K562 (cell line): ENCODE data around the gene SLC44A5. TPM values are rescaled to one million over a fixed set of nuclear protein-coding genes. Genes with fewer than 3 reads are reported as not detected.
A peak's percentile ranks its signal among the peaks of the same experiment; 100 is the strongest.
"Not testable (repeated sequence)": the region's sequence is repeated elsewhere in the genome, so short reads cannot be mapped to it uniquely, and the experiment has no call there.

Source experiments
- ATAC-seq: fragments of 200-7000 bp; cut with Tn5 transposase; 3 replicates; pipeline ENCODE4 v1.9.1; 2020; ENCODE audit warnings: moderate library complexity
- BruUV-seq: library from RNA; stranded (reverse); fragments of 400-500 nt; replicated peaks from 2 replicates; lab custom pipeline; 2021; lab: Mats Ljungman, UMichigan
- CTCF ChIA-PET: fragments of 300-600 bp; formaldehyde crosslinking; extraction: SDS; loops from one replicate; lab custom pipeline; 2021; ENCODE audit warnings: low intra/inter-chr PET ratio; lab: Yijun Ruan, JAX
- POLR2A ChIA-PET: fragments of 300-600, 350-650 bp; sonication (Branson Sonifier 250); formaldehyde crosslinking; extraction: SDS; loops from one replicate; lab custom pipeline; 2021; ENCODE audit warnings: antibody characterized with exemption, inconsistent platforms; lab: Yijun Ruan, JAX
- DNase-seq, 4 experiments: peaks; one replicate each; pipeline versions ENCODE4 v3.0.0 to v3.0.0-alpha.2; 2011 to 2018; ENCODE audit warnings: low spot score in 3 of 4, mixed read lengths in 3 of 4; ENCODE audit errors: extremely low read depth in 1 of 4
- FAIRE-seq: peaks from 2 replicates; lab custom pipeline; 2011; peaks lifted over from hg19 to GRCh38; lab: Jason Lieb, UNC
- H2AFZ ChIP-seq: 2 replicates; pipeline ENCODE4 v1.6.0; 2011; ENCODE audit warnings: low read depth, low read length, control low read depth, inconsistent platforms
- H3K27ac ChIP-seq: fragments of 200-600 bp; 3 replicates; pipeline ENCODE4 v1.8.0; 2011; ENCODE audit warnings: low read depth, mild to moderate bottlenecking, control low read depth, inconsistent platforms, low read length, moderate library complexity, mixed read lengths; ENCODE audit errors: extremely low read depth
- H3K27me3 ChIP-seq, 2 experiments: fragments of 300-600 bp in 1 of 2; 2 replicates in 1 of 2; 3 replicates in 1 of 2; pipeline versions ENCODE4 v1.6.0 to v1.8.0; 2011; ENCODE audit warnings: inconsistent platforms in 2 of 2, low read length in 2 of 2, mild to moderate bottlenecking in 1 of 2, mixed read lengths in 1 of 2, moderate library complexity in 1 of 2; ENCODE audit not compliant: control insufficient read depth in 2 of 2, insufficient read depth in 2 of 2
- H3K36me3 ChIP-seq: fragments of 300-600 bp; 3 replicates; pipeline ENCODE4 v1.8.0; 2011; ENCODE audit warnings: mild to moderate bottlenecking, low read length, inconsistent platforms; ENCODE audit not compliant: control insufficient read depth, insufficient read depth
- H3K4me1 ChIP-seq, 2 experiments: fragments of 200-600 bp in 1 of 2; replicated peaks in 1 of 2; 2 replicates in 1 of 2; 3 replicates in 1 of 2; pipeline versions ENCODE4 v1.5.1 to v1.8.0; 2011; ENCODE audit warnings: inconsistent platforms in 2 of 2, low read length in 2 of 2, mild to moderate bottlenecking in 1 of 2, mixed read lengths in 1 of 2, moderate library complexity in 1 of 2; ENCODE audit not compliant: control insufficient read depth in 2 of 2, insufficient read depth in 2 of 2
- H3K4me2 ChIP-seq: 2 replicates; pipeline ENCODE4 v1.6.1; 2011; ENCODE audit warnings: low read length, control low read depth, inconsistent platforms, mixed read lengths; ENCODE audit not compliant: insufficient read depth
- H3K4me3 ChIP-seq: fragments of 200-600 bp; sonication (generic), shearing (Covaris generic); 2 replicates; pipeline ENCODE4 v1.5.1; 2016; ENCODE audit warnings: control low read depth, inconsistent platforms
- H3K79me2 ChIP-seq: fragments of 200-600 bp; 3 replicates; pipeline ENCODE4 v1.8.0; 2011; ENCODE audit warnings: low read length, inconsistent platforms; ENCODE audit not compliant: control insufficient read depth, insufficient read depth
- H3K9ac ChIP-seq, 2 experiments: 2 replicates each; pipeline versions ENCODE4 v1.6.0 to v1.6.1; 2011; ENCODE audit warnings: low read depth in 2 of 2, low read length in 2 of 2, control low read depth in 1 of 2, inconsistent platforms in 1 of 2, mild to moderate bottlenecking in 1 of 2, mixed read lengths in 1 of 2; ENCODE audit not compliant: insufficient read depth in 1 of 2
- H3K9me1 ChIP-seq: one replicate; pipeline ENCODE4 v1.6.0; 2011; ENCODE audit warnings: inconsistent platforms, mild to moderate bottlenecking, low read length, moderate library complexity; ENCODE audit not compliant: control insufficient read depth, insufficient read depth
- H3K9me3 ChIP-seq: replicated peaks from 2 replicates; pipeline ENCODE4 v1.5.1; 2011; ENCODE audit warnings: low read depth, low read length, inconsistent platforms; ENCODE audit not compliant: control insufficient read depth, insufficient read depth
- H4K20me1 ChIP-seq: replicated peaks from 2 replicates; pipeline ENCODE4 v1.6.1; 2011; ENCODE audit warnings: low read length, inconsistent platforms, mixed read lengths; ENCODE audit not compliant: control insufficient read depth, insufficient read depth
- ATF1 ChIP-seq, 2 experiments: fragments of 450-650 bp in 1 of 2; IDR thresholded peaks; 2 replicates each; pipeline ENCODE4 v1.6.1; 2016; ENCODE audit warnings: missing compliant biosample characterization in 1 of 2, missing genetic modification characterization in 1 of 2
- CXXC5 ChIP-seq: fragments of 250-450 bp; sonication (Bioruptor Pico); IDR thresholded peaks from 2 replicates; pipeline ENCODE4 v1.8.0; 2022; ENCODE audit warnings: inconsistent platforms, mild to moderate bottlenecking, moderate library complexity
- EHMT2 ChIP-seq: fragments of 450-650 bp; IDR thresholded peaks from 2 replicates; pipeline ENCODE4 v1.6.1; 2018; ENCODE audit warnings: antibody characterized with exemption
- EP400 ChIP-seq: fragments of 450-650 bp; IDR thresholded peaks from 2 replicates; pipeline ENCODE4 v1.6.1; 2017; ENCODE audit warnings: antibody characterized with exemption, mild to moderate bottlenecking, moderate library complexity
- FOXA3 ChIP-seq, 2 experiments: fragments of 450-650 bp in 1 of 2; sonication (generic) in 1 of 2; formaldehyde crosslinking; IDR thresholded peaks in 1 of 2; conservative IDR thresholded peaks in 1 of 2; 2 replicates each; pipeline versions ENCODE4 v1.4.0 to v1.8.0; 2020 to 2022; ENCODE audit warnings: mild to moderate bottlenecking in 2 of 2, missing genetic modification reagents in 1 of 2
- FOXK2 ChIP-seq, 2 experiments: fragments of 450-650 bp; IDR thresholded peaks in 1 of 2; conservative IDR thresholded peaks in 1 of 2; 2 replicates each; pipeline ENCODE4 v1.6.1; 2016; ENCODE audit warnings: low read depth in 2 of 2, mild to moderate bottlenecking in 1 of 2
- L3MBTL2 ChIP-seq: fragments of 450-650 bp; IDR thresholded peaks from 2 replicates; pipeline ENCODE4 v1.6.1; 2016; ENCODE audit warnings: mild to moderate bottlenecking, moderate library complexity
- NCOR1 ChIP-seq: fragments of 450-650 bp; IDR thresholded peaks from 2 replicates; pipeline ENCODE4 v1.6.1; 2016; ENCODE audit warnings: mild to moderate bottlenecking, moderate library complexity
- NFRKB ChIP-seq: fragments of 450-650 bp; IDR thresholded peaks from 2 replicates; pipeline ENCODE4 v1.6.1; 2016; ENCODE audit warnings: low read depth
- POLR2A ChIP-seq: fragments of 450-650 bp; conservative IDR thresholded peaks from 2 replicates; pipeline ENCODE4 v1.6.1; 2016
- POLR2H ChIP-seq: IDR thresholded peaks from 2 replicates; pipeline ENCODE4 v1.6.1; 2016; ENCODE audit warnings: missing genetic modification characterization, low read depth, mild to moderate bottlenecking, control low read depth, missing compliant biosample characterization, moderate library complexity
- RBFOX2 ChIP-seq: fragments of 200-400 bp; formaldehyde crosslinking; IDR thresholded peaks from 2 replicates; pipeline ENCODE4 v1.6.1; 2017; ENCODE audit warnings: low read depth, mild to moderate bottlenecking, low read length, moderate library complexity
- SUPT5H ChIP-seq: fragments of 450-650 bp; IDR thresholded peaks from 2 replicates; pipeline ENCODE4 v1.6.1; 2016
- TAF7 ChIP-seq: fragments of 450-650 bp; IDR thresholded peaks from 2 replicates; pipeline ENCODE4 v1.6.1; 2016; ENCODE audit warnings: missing genetic modification characterization, missing compliant biosample characterization
- TAF9B ChIP-seq: fragments of 450-650 bp; IDR thresholded peaks from 2 replicates; pipeline ENCODE4 v1.6.1; 2018; ENCODE audit warnings: mild to moderate bottlenecking; ENCODE audit not compliant: partially characterized antibody
- YY1 ChIP-seq, 3 experiments: IDR thresholded peaks; 2 replicates each; pipeline ENCODE4 v1.6.1; 2011; ENCODE audit warnings: low read length in 2 of 3, mild to moderate bottlenecking in 2 of 3, moderate library complexity in 2 of 3, borderline replicate concordance in 1 of 3, control low read depth in 1 of 3, low read depth in 1 of 3; ENCODE audit not compliant: insufficient read depth in 3 of 3, insufficient replicate concordance in 2 of 3, control insufficient read depth in 1 of 3, insufficient read length in 1 of 3; ENCODE audit errors: extremely low read depth in 1 of 3
- WGBS: fragments of 100-300 bp; shearing (Covaris generic); methylation state at CpG from one replicate; pipeline ENCODE4 v1.1.6; 2016; ENCODE audit warnings: low coverage, mixed read lengths; ENCODE audit not compliant: insufficient coverage; ENCODE audit errors: missing lambda C conversion rate; 5-methylcytosine and 5-hydroxymethylcytosine counted together
- in situ Hi-C: fragments of 300-500 bp; cut with MboI; formaldehyde crosslinking; loops from 4 replicates; pipeline ENCODE4 v1.15.0; 2018; ENCODE audit warnings: inconsistent platforms, mixed read lengths
- intact Hi-C: fragments of 100-400 bp; cut with micrococcal nuclease; formaldehyde crosslinking; loops from 2 replicates; pipeline ENCODE4 v1.14.2; 2022
- polyA plus RNA-seq, 8 experiments: library from polyadenylated mRNA; depleted of rRNA in 4 of 8; stranded (reverse) in 5 of 8; unstranded in 3 of 8; fragments of >200 nt; fragmentation: Nextera tagmentation in 2 of 8; fragmentation: Illumina TruSeq in 1 of 8; extraction: Ambion mirVana in 2 of 8; extraction: Trizol in 1 of 8; gene quantifications; 2 replicates each; pipeline versions ENCODE4 v1.2.1 to v1.2.3, GENCODE V29; 2011 to 2014; ENCODE audit warnings: inconsistent platforms in 1 of 8, missing spikeins in 1 of 8
- total RNA-seq, 7 experiments: library from RNA; depleted of rRNA in 6 of 7; stranded (reverse); fragments of >200 nt in 6 of 7; fragmentation: Illumina TruSeq in 2 of 7; extraction: Trizol in 2 of 7; gene quantifications; 2 replicates each; pipeline versions ENCODE4 v1.2.1 to v1.2.3, GENCODE V29; 2011 to 2021; ENCODE audit warnings: low replicate concordance in 1 of 7
- TF ChIP-seq, protein P1 (sequence below), 2 experiments: fragments of 450-650 bp; conservative IDR thresholded peaks; 2 replicates each; pipeline ENCODE4 v1.6.1; 2017; ENCODE audit warnings: mild to moderate bottlenecking in 2 of 2, moderate library complexity in 2 of 2
- TF ChIP-seq, protein P2 (sequence below): fragments of 450-650 bp; IDR thresholded peaks from 2 replicates; pipeline ENCODE4 v1.6.1; 2016

SLC44A5 gene
- total and polyA plus RNA-seq, 9 of the 15 experiments (the other 6 are each of a cell fraction or from before 2014, with no cell fraction given), result 1.2 to 10.1 (median 3.2) TPM

DNA sequence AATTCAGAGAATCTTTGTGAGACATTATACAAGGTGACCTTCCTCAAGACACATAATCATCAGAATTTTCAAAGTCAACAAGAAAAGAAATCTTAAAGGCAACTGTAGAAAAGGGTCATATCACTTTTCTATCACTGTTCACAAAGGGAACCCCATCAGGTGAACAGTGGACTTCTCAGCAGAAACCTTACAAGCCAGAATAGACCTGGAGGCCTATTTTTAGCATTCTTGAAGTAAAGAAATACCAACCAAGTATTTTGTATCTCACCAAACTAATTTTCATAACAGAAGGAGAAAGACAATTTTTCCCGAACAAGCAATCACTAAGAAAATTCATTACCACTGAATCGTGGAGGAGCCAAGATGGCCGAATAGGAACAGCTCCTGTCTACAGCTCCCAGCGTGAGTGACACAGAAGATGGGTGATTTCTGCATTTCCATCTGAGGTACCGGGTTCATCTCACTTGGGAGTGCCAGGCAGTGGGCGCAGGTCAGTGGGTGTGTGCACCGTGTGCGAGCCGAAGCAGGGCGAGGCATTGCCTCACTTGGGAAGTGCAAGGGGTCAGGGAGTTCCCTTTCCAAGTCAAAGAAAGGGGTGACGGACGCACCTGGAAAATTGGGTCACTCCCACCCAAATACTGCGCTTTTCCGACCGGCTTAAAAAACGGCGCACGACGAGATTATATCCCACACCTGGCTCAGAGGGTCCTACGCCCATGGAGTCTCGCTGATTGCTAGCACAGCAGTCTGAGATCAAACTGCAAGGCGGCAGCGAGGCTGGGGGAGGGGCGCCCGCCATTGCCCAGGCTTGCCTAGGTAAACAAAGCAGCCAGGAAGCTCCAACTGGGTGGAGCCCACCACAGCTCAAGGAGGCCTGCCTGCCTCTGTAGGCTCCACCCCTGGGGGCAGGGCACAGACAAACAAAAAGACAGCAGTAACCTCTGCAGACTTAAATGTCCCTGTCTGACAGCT lies 235.2 kb downstream of the SLC44A5 start:
- under 1% methylated on average over 10 of the region's 25 CpGs for WGBS
- peak; percentile 81 for ATAC-seq
- TF ChIP-seq EHMT2 (peak; percentile 38; the same call in 1 of the 2 replicates), FOXK2 (conservative IDR thresholded peaks at IDR 0.05 in 1 of 2, IDR thresholded peaks at IDR 0.05 in 1 of 2; ENCODE audit: low read depth in 2 of 2) (peak; percentile 17 to 64; a peak in 1 of 4 replicates), NFRKB (peak; percentile 93), POLR2A (peak; percentile 65), POLR2H (tag) (peak; percentile 39; the same call in 1 of the 2 replicates), SUPT5H (peak; percentile 55; the same call in 1 of the 2 replicates), CXXC5 (CRISPR knock-in tag) (peak; percentile 34; the same call in 1 of the 2 replicates), ATF1 (tag; IDR thresholded peaks at IDR 0.05) (0 out of 2 replicates have a peak, but pooled peaks have one; percentile 20), L3MBTL2 (0 out of 2 replicates have a peak, but pooled peaks have one; percentile 21), NCOR1 (peak; percentile 27; the same call in 1 of the 2 replicates), EP400 (peak; percentile 69), RBFOX2 (peak; percentile 53), YY1 (IDR thresholded peaks at IDR 0.05; ENCODE audit: borderline replicate concordance in 1 of 3, control insufficient read depth in 1 of 3, extremely low read depth in 1 of 3, insufficient read depth in 3 of 3, insufficient read length in 1 of 3, insufficient replicate concordance in 2 of 3, low read depth in 1 of 3, low read length in 2 of 3) (peak in 2 of 3 experiments; percentile 28 to 75), TAF9B (peak; percentile 64), FOXA3 (CRISPR knock-in tag; conservative IDR thresholded peaks at IDR 0.05 in 1 of 2, IDR thresholded peaks at IDR 0.05 in 1 of 2) (peak; percentile 50 to 91; a peak in 3 of 4 replicates), TAF7 (tag) (peak; percentile 68)
- TF ChIP-seq, protein P1, sequence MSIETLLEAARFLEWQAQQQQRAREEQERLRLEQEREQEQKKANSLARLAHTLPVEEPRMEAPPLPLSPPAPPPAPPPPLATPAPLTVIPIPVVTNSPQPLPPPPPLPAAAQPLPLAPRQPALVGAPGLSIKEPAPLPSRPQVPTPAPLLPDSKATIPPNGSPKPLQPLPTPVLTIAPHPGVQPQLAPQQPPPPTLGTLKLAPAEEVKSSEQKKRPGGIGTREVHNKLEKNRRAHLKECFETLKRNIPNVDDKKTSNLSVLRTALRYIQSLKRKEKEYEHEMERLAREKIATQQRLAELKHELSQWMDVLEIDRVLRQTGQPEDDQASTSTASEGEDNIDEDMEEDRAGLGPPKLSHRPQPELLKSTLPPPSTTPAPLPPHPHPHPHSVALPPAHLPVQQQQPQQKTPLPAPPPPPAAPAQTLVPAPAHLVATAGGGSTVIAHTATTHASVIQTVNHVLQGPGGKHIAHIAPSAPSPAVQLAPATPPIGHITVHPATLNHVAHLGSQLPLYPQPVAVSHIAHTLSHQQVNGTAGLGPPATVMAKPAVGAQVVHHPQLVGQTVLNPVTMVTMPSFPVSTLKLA (conservative IDR thresholded peaks at IDR 0.05), result 0 out of 4 replicates have a peak, but pooled peaks have one; percentile 23 to 26
- H3K27me3 ChIP-seq; FAIRE-seq; CTCF ChIA-PET; H3K36me3 ChIP-seq; H4K20me1 ChIP-seq; H3K9me1 ChIP-seq; in situ Hi-C loops; intact Hi-C loops; DNase-seq; H3K9me3 ChIP-seq; TF ChIP-seq ATF1 (CRISPR knock-in tag; IDR thresholded peaks at IDR 0.05): not testable (repeated sequence)
- TF ChIP-seq, protein P2, sequence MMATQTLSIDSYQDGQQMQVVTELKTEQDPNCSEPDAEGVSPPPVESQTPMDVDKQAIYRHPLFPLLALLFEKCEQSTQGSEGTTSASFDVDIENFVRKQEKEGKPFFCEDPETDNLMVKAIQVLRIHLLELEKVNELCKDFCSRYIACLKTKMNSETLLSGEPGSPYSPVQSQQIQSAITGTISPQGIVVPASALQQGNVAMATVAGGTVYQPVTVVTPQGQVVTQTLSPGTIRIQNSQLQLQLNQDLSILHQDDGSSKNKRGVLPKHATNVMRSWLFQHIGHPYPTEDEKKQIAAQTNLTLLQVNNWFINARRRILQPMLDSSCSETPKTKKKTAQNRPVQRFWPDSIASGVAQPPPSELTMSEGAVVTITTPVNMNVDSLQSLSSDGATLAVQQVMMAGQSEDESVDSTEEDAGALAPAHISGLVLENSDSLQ, result peak; percentile 62
- TSS peak; percentile 79 for BruUV-seq
- peaks cover 28% of the 10 kb centered on the region for H3K79me2 ChIP-seq
- H3K4me3 ChIP-seq, result peak overlapping the region; percentile 35
- peak overlapping the region; percentile 72 for H3K27ac ChIP-seq
- POLR2A ChIA-PET, result interaction anchor here (2.1 kb wide), 1 partner anchor 9 kb away, joined by 9 read pairs; no protein-coding TSS in a partner anchor
- H3K4me1 ChIP-seq, result peaks cover 0 to 11% of the 10 kb centered on the region in 2 experiments; a peak in 2 of 5 replicates
- peak overlapping the region; percentile 31 to 65; a peak in 3 of 4 replicates for H3K9ac ChIP-seq
- peak overlapping the region; percentile 68 for H3K4me2 ChIP-seq
- peak overlapping the region; percentile 76 for H2AFZ ChIP-seq
